C1 segment of cervical spinal cord (tissue), 14 donors: ENCODE measurements around the gene YIPF6.
"Not testable (repeated sequence)": the region's sequence is repeated elsewhere in the genome, so short reads cannot be mapped to it uniquely, and the experiment has no call there.

Experiments
- DNase-seq, 14 donors: peaks; one replicate each; lab custom pipeline; 2025; lab: John Stamatoyannopoulos, UW

Gene YIPF6

DNA sequence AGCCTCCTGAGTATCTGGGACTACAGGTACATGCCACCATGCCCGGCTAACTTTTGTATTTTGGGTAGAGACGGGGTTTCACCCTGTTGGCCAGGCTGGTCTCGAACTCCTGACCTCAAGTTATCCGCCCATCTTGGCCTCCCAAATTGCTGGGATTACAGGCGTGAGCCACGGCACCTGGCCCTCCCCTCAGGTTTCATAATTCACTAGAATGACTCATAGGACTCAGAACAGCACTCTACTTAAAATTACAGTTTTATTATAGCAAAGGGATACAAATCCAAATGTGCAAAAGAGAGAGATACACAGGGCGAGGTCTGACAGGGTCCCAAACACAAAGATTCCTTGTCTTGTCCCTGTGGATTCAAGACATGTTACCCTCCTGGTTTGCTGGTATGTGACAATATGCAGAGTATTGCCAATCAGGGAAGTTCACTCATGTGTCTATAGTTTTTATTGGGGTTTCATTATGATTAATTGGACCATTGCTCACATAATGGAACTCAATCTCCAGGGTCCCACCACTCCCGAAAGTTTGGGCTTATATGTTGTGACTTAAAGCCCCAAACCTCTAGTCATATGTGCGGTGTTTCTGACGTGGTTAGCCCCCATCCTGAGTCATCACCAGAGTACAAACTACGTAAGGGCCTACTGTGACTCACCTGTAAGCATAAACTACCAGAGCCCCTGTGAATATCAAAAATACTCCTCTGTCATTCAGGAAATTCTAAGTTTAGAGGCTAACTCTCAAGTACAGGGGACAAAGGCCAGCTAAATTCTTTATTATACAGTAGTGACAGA, 5.2 kb downstream of the YIPF6 start:
- no peak for DNase-seq

DNA sequence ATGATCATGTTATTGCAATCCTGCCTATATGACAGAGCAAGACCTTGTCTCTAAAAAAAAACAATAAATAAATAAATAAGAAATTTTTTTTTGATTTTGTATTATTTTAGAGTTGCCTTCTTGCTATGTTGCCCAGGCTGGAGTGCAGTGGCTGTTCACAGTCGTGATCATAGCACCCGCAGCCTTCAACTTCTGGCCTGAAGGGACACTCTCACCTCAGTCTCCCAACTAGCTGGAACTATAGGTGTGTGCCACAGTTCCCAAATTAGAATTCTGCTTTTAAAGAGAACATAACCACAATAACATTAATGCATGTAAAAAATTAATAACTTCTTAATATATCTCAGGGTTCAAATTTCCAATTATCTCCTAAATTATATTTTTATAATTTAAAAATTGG, 7.8 kb downstream of the YIPF6 start:
- no peak for DNase-seq

DNA sequence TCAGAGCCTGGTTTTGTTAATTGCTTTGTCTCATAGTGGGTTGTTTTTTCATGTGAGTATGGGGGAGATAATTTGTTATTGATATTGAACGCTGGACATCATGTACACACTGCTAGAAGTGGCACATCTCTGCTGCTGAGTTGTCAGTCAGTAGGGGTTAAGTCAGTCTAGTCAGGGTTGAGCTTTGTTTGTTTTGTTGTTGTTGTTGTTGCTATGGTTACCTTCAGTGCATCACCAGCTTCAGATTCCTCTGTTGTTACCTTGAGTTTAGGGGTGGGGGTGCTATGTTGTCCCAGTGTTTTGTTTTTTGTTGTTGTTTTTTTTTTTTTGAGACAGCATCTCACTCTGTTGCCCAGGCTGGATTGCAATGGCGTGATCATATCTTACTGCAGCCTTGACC, 9.9 kb downstream of the YIPF6 start:
- DNase-seq = no peak

DNA sequence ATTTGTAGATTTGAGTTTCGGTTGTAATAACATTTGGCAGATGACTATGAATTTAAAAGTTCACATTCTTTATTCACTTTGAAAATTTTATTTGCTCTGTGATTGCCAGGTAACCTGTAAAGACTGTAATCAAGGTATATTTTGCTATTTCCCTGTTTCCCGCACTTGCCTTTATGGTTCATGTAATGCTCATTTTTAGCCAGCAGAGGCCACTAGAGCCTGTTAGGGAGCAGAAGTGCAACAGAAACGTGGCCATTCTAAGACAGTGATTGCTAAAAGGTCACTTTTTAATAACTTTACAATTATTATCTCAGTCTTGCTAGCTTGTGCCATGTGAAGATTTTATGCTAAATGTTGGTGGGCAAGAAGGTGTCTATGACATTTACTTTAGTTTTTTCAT, 12.4 kb downstream of the YIPF6 start:
- DNase-seq = no peak

DNA sequence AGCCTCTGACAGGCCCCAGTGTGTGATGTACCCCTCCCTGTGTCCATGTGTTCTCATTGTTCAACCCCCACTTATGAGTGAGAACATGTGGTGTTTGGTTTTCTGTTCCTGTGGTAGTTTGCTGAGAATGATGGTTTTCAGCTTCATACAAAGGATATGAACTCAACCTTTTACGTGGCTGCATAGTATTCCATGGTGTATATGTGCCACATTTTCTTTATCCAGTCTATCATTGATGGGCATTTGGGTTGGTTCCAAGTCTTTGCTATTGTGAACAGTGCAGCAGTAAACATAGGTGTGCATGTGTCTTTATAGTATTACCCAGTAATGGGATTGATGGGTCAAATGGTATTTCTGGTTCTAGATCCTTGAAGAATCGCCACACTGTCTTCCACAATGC, 25.8 kb downstream of the YIPF6 start:
- DNase-seq = not testable (repeated sequence)

DNA sequence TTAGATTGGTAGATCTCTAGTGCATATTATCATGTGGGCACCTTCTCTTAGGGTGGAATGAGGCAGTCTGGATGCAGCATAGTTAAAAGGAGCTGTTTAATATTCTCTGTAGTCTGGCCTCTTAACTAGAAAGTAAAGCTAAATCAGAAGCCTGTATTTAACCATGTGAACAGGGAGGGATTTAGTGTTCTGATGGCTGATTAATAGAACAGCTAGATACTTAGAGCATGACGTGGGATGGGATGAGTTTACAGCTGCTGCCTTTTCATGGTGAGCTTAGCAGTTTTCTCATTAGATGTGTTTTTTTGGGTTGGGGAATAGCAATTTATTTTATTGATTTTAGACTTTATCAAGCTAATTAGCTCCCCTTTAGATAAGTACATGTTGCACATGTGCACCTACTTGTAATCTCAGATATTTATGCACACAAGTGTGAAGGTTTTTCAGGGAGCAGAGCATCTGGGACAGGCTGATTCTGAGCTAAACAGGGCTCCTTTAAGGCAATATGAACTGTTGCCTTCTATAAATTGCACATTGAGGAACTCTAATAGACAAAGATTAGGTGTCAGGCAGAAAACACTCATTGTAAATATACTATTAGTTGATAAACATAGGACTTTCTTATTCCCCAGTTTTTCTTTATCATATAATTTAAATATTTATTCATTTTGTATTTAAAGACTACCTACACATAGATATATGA, 34.1 kb downstream of the YIPF6 start:
- no peak for DNase-seq

DNA sequence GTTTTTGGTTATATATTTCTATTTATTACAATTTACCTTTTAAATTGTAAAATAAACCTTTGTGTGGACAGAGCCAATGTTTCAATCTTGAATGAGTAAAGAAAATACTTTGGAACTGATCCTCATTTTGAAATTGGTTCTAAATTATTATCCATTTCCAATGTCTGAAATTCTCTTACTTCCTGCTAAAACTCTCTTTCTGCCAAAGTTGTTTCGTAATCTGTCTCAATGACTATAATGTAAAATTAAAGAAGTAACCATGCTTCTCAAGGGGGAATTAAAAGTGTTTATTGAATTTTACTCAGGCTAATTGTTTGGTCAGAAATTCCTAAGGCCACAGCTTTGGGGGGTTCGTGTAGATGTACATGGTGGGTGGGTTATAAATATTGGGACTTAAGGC, 34.8 kb downstream of the YIPF6 start:
- no peak for DNase-seq

DNA sequence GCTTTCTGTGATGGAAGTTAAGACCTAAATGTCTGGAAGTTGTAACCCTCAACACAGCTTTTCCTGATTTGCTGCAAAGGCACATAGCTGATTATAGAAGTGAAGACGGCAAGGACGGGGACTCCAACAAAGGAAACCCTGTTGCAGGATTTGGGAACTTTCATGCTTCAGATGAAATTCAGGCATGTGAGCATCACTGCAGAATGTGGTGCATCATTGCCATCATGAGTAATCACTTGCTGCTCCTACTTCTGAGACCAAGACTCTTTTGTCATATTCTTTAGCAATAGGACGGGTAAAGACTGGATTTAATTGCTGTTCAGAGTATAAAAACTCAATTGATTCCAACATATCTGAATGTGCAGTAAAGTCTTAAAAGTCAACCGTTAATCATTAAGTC, 35.8 kb downstream of the YIPF6 start:
- DNase-seq = no peak

DNA sequence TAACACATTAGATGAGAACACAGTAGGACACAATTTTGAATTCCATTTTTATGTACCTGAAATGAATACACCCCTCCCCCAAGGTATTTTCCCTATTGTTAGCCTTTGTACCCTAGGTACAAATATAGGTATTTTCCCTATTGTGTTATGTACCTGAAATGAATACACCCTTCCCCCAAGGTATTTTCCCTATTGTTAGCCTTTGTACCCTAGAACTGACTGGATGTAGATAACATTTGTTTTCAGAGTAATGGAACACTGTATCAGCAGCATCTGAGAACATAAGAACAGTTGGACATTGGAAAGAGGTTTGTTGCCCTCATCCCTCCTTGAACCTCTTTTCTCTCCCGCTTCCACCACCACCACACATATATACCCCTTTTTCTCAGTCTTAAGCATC, 37.6 kb downstream of the YIPF6 start:
- DNase-seq = no peak

DNA sequence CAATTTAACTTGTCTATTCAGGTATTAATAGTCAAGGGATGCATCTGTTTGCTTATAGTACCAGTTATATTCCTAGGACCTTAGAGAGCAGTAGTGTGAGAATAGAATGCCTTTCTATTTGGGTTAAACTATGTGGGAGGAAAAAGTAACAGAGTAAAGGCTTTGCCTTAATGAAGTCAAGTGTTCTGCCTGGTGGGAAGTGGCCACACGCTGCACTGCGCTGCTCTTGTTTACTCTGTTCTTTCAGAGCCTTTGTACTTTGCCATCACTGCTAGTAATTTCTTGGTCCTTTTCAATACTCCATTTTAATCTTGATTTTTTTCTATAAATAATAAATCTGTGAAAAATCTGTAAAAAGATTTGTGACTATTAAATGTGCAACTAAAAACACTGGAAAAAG, 38.0 kb downstream of the YIPF6 start:
- DNase-seq = no peak

DNA sequence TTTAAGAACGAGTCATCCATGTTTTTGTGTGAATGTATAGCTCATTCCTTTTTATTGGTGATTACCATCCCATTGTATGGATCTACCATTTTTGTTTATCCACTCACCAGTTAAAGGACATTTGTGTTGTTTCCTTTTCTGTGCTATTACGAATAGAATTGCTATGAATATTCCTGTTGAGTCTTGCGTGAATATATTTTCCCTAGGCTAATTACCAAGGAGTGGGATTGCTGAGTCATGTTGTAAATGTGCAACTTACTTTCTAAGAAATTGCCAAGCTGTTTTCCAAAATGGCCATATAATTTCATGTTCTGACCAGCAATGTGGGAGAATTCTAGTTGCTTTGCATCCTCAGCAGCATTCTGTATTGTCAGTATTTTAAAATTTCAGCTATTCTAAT, 51.3 kb downstream of the YIPF6 start:
- DNase-seq = no peak

DNA sequence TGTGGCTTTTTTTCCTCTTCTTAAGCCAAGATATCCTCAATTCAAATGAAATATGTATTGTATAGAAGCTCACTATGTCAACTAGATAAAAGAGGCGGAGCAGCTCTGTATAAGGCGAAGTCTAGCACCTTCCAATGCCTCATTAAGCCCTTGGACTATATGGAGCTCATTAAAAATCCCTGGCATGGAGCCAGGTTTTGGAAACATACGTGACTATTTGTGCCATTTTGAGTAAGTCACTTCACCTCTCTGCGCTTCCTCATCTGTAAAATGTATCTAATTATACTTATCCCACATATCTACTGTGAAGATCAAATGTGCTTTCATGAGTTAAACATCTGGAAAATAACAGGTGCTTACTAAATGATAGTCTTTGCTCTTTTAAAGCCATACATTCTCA, 57.2 kb downstream of the YIPF6 start:
- no peak for DNase-seq

DNA sequence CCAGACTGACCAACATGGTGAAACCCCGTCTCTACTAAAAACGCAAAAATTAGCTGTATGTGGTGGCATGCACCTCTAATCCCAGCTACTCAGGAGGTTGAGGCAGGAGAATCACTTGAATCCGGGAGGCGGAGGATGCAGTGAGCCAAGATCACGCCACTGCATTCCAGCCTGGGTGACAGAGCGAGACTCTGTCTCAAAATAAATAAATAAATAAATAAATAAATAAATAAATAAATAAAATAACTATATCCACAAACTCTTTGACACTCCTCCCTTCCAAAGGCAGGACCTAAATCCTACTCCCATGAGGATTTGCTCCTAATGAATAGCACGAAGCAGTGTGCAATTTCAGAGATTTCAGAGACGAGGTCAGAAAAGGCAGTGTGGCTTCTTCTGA, 58.3 kb downstream of the YIPF6 start:
- DNase-seq = not testable (repeated sequence)

DNA sequence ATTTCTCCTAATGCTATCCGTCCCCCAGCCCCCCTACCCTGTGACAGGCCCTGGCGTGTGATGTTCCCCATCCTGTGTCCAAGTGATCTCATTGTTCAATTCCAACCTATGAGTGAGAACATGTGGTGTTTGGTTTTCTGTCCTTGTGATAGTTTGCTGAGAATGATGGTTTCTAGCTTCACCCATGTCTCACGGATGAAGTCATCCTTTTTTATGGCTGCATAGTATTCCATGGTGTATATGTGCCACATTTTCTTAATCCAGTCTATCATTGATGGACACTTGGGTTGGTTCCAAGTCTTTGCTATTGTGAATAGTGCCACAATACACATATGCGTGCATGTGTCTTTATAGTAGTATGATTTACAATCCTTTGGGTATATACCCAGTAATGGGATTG, 61.1 kb downstream of the YIPF6 start:
- not testable (repeated sequence) for DNase-seq

DNA sequence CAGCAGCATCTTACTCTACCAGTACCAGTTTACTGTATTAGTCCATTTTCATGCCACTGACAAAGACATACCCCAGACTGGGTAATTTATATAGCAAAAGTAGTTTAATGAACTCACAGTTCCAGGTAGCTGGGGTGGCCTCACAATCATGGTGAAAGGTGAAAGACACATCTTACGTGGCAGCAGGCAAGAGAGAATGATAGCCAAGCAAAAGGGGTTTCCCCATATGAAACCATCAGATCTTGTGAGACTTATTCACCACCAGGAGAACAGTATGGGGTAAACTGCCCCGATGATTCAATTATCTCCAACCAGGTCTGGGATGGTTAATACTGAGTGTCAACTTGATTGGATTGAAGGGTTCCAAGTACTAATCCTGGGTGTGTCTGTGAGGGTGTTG, 69.3 kb downstream of the YIPF6 start:
- DNase-seq = no peak

DNA sequence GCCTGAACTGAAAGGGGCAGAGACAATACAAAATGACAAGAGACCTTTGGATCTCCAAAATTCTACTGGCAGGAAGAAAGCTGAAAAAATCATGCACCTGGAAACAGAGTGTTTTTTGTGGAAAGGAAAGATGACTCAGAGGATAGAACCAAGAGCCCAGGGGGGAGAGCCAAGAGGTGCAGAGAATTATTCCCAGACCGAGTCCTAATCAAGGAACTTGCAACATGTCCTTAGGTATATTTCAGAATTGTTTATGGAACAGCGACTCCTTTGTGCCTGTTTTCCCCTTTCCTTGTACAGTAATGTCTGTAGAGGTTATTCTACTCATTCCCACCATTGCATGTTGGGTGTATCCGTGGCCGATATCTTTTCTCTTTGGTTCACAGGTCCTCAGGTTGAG, 71.7 kb downstream of the YIPF6 start:
- no peak for DNase-seq

DNA sequence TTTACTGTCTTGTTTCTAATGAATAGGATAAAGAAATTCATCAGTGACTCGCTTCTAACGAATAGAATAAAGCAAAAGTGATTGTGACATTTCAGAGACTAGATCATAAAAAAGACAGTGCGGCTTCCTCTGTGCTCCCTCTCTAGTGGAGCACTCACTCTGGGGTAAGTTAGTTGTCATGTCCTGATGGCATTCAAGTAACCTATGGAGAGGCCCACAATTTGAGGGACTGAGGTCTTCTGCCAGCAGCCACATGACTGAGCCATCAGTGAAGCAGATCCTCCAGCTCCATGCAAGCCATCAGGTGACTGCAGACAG, 72.4 kb downstream of the YIPF6 start:
- no peak for DNase-seq

DNA sequence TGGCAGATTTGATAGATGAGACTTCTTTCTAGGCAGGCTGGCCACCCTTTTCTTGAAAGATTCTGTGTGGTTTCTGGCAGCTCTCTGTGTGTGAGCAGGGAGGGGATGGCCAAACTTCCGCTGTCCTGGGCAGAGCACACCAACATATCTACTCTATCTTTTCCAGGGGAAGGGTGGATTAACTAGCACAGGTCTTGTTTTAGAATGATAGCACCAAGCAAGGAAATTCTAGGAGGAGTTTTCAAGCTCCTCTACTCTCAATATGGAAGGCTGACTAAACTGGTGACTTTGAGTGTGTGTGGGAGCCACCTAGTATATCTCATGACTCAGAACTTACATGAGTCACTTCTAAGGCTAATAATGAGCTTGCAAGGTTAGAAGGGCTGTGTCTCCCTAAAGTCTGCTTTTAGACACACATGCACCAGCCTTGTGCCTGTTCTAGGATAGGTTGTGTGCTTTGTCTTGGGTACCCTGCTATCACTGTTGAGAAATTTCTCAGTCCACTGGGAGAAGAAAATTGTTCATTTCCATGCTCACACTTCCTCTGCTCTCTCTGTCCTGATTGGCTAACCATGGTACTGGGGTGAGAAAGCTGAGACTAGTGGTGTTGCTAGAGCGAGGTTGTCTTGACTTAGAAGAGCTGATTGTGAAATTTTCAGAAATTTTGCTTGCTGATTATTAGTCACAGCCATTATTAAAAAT, 72.9 kb downstream of the YIPF6 start:
- DNase-seq = no peak

DNA sequence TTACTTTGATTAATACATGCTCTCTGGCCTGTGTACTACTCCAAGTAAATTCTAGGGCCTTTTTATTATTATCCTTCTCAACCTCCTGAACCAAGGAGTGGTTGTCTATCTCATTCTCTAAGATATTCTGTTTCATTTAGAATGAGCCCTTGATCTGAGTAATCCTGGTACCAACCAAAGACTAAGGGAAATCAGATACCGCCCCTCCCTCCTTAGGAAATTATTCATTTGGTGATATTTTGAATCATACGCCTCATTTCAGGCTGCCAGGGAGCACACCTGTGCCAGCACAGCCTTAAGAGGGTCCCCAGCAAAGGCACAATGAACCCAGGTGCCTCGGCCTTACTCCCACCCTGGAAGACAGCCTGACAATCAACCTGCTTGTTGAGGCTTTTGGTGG, 75.4 kb downstream of the YIPF6 start:
- no peak for DNase-seq

DNA sequence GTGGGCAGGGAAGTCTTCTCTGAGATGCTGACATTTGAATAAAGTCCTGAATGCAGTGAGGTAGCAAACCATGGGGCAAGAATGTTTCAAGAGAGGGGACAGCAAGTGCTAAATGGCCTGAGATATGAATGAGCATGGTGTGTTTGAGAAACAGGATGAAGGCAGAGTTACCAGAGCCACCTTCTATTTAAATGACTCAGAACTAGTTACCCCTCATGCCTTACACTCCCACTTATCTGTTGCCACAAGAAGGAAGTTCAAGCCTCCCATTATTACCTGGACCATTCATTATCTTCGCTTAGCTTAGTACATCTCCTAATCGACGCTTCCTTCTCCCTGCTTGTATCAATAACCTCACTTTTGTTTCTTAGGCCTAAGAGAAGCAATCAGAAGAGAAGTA, 81.0 kb downstream of the YIPF6 start:
- no peak for DNase-seq

DNA sequence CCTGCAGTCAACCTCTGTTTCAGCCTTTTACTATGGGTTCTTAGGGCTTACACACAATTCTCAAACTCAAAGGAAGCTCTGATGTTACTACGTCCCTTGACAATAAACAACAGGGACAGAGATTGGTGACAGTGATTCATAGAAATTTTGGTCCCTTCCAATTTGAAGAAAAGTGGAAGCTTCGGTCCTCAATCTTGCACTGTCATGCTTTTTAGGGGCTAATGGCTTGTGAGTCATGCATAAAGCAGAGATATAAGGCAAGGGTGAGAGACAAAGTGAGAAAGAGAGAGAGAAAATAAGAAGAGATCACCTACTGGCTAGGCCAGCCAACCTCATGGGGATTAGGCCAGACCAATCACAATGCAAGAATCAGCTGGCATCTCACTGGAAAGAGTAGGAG, 85.4 kb downstream of the YIPF6 start:
- no peak for DNase-seq
